22Rv1 (cell line): ENCODE measurements around the gene RPS8.

Experiments
- H3K27ac ChIP-seq: fragments of 450-650 bp; 2 replicates; pipeline ENCODE4 v1.5.1; 2017
- ZFX ChIP-seq: fragments of 450-650 bp; IDR thresholded peaks from 2 replicates; pipeline ENCODE4 v1.6.1; 2017; ENCODE audit warnings: antibody characterized with exemption, borderline replicate concordance
- TF ChIP-seq, protein P1 (sequence below): fragments of 450-650 bp; IDR thresholded peaks from 2 replicates; pipeline ENCODE4 v1.5.1; 2017; ENCODE audit warnings: mild to moderate bottlenecking

Gene RPS8

DNA sequence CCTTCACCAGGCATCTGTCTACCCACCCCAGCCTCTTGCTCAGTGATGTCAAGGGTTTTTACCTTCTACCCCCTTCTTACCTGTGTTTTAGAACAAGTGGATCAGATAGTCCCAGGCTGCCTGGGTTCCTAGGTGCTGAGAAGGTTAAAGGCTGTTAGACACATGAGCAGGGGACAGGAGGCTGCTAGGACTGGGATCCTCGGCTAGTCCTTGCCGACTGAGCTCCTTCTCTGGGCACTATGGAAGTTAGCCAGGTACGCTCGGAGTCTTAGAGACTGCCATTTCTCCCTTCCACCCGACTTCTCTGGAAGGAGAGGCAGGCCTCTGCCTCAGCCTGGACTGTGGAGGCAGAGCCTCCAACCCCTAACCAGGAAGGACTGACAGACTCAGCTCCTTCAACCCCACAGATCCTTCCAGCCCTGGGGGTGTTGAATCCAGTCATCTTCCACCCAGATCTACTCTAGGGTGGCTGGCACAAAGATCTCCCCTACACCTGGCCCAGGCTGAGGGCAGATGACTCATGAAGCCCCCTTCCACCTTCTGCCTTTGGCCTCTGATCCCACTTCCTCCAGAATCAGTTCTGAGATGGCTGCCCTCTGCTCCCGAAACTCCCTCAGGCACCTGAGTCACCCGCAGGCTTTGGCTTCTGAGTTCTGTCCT is 31.5 kb downstream of the RPS8 start, which contains the start of gene DYNLT4:
Gene DYNLT4, minus strand, starts transcription at position 648 of the 660 bp plus-strand sequence. CDS start 683 bp downstream, outside the sequence.
- no peak for TF ChIP-seq ZFX
- TF ChIP-seq, protein P1, sequence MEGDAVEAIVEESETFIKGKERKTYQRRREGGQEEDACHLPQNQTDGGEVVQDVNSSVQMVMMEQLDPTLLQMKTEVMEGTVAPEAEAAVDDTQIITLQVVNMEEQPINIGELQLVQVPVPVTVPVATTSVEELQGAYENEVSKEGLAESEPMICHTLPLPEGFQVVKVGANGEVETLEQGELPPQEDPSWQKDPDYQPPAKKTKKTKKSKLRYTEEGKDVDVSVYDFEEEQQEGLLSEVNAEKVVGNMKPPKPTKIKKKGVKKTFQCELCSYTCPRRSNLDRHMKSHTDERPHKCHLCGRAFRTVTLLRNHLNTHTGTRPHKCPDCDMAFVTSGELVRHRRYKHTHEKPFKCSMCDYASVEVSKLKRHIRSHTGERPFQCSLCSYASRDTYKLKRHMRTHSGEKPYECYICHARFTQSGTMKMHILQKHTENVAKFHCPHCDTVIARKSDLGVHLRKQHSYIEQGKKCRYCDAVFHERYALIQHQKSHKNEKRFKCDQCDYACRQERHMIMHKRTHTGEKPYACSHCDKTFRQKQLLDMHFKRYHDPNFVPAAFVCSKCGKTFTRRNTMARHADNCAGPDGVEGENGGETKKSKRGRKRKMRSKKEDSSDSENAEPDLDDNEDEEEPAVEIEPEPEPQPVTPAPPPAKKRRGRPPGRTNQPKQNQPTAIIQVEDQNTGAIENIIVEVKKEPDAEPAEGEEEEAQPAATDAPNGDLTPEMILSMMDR: no peak
- H3K27ac ChIP-seq: peak within 1 kb of the TSS; percentile 94

DNA sequence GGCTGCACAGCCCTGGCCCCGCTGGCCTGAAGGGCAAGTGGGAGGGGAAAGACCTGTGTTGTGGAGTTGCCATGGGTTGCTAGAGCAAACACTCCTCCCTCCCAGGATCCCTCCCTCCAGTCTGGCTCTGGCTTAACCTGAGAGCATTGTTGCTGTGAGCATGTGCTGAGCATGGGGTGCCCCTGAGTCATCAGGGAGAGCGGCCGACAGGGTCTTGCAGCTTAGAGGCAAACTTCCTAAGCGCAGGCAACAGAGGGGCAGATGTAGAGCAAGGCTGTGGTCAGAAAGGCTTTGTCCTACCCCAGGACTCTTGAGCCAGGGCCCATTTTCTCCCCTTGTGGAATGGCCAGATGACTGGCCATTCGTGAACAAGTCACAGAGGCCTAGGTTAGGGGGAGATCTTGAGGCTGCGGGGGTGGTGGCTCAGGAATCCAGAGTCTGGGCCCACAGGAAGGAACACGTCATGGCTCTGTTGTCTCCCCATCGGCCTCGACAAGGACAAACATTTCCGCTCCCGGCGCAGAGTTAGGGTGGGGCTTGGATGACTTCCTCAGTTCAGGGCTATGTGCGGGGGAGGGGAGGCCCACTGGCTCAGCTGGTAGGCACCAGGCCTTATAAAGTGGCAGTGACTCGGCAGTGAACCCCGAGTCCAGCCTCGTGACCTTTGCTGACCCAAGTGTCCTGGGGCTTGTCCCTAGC is 32.2 kb downstream of the RPS8 start:
- H3K27ac ChIP-seq: peak overlapping the region; percentile 94
- TF ChIP-seq, protein P1: no peak
- TF ChIP-seq ZFX: no peak

DNA sequence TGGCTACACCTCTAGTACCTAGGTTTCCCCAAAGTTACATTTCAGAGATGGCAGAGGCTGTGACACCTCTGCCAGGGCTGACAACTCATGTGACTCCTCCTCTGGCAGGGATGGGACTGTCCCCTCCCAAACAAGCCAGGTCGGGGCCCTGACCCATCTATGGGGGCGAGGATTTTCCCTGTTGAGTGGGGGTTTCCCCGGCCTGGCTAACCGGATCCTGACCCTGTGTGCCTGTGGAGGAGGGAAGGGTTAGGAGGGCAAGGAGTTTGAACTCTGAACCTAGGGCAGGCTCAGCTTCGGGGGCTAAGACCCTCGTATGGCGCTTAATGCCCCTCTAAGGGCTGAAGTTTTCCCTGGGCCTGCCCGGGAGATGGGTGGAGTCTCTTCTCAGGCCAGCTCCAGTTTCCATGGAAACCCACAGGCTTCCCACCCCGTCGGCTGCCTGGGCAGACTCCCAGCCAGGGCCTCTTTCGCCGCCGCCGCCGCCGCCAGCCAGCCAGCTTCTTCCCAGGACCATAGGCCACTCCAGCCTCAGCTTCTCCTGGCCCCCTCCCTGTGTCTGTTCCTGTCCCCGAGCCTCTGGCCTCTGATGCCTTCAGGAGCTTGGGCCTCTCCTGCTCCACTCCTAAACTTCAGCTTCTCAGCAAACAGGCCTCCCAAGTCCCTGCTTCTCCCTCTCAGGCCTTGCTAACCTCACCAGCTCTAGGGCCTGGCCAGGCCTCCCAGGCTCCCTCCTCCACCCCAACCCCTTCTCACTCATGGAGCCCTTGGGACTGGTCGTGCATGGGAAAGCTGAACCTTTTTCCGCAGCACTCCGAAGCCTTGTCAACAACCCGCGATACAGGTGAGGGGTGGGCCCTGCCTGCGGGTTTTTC is 33.0 kb downstream of the RPS8 start, which contains the start of gene BTBD19:
Gene BTBD19, plus strand, starts transcription at position 461 of the 875 bp plus-strand sequence. Its CDS starts 298 bp downstream, at position 759.
- H3K27ac ChIP-seq: peak within 1 kb of the TSS; percentile 94
- TF ChIP-seq ZFX: no peak
- TF ChIP-seq, protein P1: no peak

DNA sequence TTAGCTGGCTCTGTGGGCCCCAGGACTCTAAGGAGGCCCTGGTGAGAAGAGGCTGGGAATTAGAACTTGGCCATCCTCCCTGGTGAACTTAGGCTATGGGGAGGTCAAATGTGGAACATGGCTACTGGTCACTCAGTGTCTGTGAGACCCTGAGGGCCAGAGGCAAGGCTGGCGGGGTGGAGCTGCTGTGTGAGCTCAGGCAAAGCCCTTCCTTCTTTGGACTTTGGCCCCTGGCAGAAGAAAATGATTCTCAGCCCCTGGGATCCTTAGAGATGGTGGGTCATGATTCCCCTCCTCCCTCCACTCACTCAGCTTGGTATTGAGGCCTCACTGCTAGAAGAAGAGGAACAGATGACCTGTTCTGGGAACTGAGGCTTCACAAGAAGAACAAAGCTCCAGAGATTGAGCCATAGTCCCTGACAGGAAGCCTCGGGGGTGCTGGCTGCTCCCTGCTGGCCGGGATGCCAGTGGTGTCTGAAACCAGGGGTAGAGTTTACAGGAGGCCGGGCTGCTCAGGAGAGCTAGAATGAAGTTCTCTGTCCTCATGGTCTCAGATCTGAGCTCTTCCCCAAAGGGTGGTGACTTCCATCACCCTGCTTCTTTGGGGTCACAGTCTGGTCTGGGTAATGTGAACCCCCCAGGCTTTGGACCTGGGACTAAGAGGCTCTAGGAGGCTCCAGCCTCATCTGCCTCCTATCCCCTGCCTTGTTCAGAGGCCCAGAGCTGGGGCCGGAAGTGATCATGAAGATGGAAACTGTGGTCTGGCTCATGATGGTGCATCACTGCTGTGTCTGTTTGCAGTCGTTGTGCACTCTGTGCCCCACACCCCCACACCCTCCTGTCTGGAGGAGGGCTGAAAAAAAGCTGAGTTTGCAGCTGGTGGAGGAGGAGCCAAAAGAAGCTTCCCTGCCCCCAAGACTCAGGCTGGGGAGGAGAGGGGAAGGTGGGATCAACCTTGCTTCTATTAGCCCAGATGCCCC is 33.9 kb downstream of the RPS8 start:
- peak overlapping the region; percentile 94 for H3K27ac ChIP-seq
- TF ChIP-seq ZFX: no peak
- TF ChIP-seq, protein P1: no peak

DNA sequence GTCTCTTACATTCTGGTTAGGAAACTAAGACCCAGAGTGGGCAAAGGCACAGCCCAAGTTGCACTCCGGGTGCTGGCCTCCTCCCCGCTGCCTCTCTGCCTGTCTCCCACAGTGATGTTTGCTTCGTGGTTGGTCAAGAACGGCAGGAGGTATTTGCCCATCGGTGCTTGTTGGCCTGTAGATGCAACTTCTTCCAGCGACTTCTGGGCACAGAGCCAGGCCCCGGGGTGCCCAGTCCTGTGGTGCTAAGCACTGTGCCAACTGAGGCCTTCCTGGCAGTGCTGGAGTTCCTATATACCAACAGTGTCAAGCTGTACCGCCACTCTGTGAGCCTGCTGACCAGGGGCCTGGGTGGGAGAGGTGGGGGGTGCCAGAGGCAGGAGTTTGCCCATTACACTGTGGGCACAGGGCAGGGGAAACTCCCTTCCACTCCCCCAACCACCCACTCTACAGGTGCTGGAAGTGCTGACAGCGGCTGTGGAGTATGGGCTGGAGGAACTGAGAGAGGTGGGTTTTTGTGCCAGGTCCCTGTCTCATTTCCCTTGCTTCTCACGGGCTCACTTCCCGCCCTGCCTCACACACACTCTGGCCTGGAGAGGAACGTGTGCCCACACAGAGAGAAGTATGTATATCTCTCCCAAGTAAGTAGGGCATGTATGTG is 34.9 kb downstream of the RPS8 start:
- TF ChIP-seq ZFX: no peak
- TF ChIP-seq, protein P1: no peak
- H3K27ac ChIP-seq: peak overlapping the region; percentile 94

DNA sequence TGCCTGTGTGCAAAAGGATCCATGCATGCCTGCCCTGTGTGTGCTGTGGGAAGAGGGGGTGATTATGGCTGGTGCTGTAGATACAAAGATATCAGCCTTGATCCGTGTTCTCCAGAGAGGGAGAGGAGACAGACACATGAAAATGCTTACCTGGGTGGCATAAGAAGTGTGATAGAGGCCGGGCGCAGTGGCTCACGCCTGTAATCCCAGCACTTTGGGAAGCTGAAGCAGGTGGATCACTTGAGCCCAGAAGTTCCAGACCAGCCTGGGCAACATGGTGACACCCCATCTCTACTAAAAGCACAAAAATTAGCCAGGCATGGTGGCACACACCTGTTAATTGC is 35.4 kb downstream of the RPS8 start:
- H3K27ac ChIP-seq: peak overlapping the region; percentile 94
